Measurements from ENCODE around the gene VIPR1. TPM values are rescaled to one million over a fixed set of nuclear protein-coding genes. Genes with fewer than 3 reads are reported as not detected.

Gene VIPR1
- total and polyA plus RNA-seq, 2 donors from 2014 or later, result 4.9 to 5.3 TPM

DNA sequence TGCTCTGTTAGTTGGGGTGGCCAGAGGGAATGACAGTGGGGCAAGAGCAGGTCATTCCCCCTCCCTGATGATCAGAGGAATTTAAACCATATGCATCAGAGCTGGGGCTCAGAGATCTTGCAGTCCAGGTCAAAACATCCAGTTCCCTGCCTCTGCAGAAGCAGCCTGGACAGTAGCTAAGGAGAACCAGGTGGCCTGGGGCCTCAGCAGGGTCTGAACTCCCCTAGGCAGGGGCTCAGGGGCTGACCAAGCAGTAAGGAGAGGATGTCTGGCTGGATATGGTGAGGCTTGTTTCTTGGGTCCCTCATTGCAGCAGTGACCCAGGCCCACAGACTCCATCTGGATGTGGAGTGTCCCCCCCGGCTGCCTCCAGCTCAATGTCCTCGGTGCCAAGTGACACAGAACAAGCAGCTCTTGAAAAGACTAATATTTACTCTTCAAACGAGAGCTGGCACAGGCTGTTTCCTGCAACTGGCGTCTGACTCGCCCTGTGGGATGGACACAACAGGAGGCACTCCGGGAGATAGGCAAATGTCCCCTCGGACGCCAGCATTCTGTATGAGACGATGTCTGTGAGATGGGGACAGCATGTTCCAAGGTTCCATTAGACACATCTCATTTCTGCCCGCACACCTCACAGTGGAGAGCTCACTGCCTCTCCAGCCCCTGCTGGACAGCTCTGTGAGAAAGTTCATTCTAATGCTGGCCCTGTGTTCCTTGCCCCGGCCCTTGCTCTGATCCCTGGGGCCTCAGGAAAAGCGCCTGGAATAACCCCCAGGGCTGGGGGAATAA, 42.2 kb downstream of the VIPR1 start:
- TF ChIP-seq, protein P1, sequence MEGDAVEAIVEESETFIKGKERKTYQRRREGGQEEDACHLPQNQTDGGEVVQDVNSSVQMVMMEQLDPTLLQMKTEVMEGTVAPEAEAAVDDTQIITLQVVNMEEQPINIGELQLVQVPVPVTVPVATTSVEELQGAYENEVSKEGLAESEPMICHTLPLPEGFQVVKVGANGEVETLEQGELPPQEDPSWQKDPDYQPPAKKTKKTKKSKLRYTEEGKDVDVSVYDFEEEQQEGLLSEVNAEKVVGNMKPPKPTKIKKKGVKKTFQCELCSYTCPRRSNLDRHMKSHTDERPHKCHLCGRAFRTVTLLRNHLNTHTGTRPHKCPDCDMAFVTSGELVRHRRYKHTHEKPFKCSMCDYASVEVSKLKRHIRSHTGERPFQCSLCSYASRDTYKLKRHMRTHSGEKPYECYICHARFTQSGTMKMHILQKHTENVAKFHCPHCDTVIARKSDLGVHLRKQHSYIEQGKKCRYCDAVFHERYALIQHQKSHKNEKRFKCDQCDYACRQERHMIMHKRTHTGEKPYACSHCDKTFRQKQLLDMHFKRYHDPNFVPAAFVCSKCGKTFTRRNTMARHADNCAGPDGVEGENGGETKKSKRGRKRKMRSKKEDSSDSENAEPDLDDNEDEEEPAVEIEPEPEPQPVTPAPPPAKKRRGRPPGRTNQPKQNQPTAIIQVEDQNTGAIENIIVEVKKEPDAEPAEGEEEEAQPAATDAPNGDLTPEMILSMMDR (IDR thresholded peaks at IDR 0.05; ENCODE audit: borderline replicate concordance, extremely low read depth, insufficient read depth), result no peak
- no peak overlapping the region for H3K27ac ChIP-seq (ENCODE audit: low read depth in 2 of 2, low read length in 2 of 2)
- H3K4me3 ChIP-seq (ENCODE audit: low read length in 3 of 3), result no peak overlapping the region
- DNase-seq (peak in 1 of 5 donors; percentile 73), FAIRE-seq (no peak)
- no peak overlapping the region for H3K9ac ChIP-seq (ENCODE audit: low read length in 3 of 3)
- peaks cover 0 to 6% (median 4%) of the 10 kb centered on the region in 3 donors for H3K4me1 ChIP-seq (ENCODE audit: control insufficient read depth in 2 of 3, insufficient read depth in 2 of 3, low read depth in 1 of 3, low read length in 3 of 3)
- H3K36me3 ChIP-seq (ENCODE audit: control insufficient read depth in 2 of 3, insufficient read depth in 3 of 3, low read length in 3 of 3), result no peaks in the 10 kb centered on the region
- H3K27me3 ChIP-seq (ENCODE audit: control insufficient read depth, insufficient read depth, low read length), result no peaks in the 10 kb centered on the region
- intact Hi-C loops (cut with DNase I), result loop anchor here (10.0 kb wide), 1 partner anchor 320 kb away; no protein-coding TSS in a partner anchor
- H3K9me3 ChIP-seq (ENCODE audit: control insufficient read depth in 2 of 3, insufficient read depth in 1 of 3, low read length in 3 of 3), result no peaks in the 10 kb centered on the region

DNA sequence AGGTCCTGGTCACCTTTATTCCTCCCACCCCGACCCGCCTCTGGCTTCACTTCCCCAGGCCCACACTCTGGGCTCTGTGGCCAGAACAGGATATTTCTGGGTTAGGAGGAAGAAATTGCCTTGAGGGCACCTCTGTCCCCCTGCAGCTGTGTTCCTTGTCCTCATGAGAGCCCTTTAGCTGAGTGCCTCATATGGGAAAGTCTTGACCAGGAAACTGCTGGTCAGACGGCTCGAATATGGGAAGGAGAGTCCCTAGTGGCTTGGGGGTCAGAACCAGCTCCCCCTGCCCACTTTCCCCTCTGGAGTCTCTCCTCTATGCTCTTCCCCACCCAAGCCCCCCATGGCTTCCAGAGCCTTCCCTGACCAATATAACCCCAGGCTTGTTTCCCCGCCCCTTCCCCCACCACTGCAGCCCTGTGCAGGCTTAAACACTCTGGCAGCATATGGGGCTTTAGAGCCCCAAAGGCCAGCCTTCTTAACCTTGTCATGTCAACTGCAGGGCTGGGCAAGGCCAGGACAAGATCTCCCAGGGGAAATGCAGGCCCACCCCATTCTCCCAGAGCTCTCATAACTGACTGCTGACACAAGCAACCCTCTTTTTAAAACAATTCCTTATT, 42.9 kb downstream of the VIPR1 start:
- no peak for FAIRE-seq
- H3K27ac ChIP-seq (ENCODE audit: low read depth in 2 of 2, low read length in 2 of 2), result no peak overlapping the region

DNA sequence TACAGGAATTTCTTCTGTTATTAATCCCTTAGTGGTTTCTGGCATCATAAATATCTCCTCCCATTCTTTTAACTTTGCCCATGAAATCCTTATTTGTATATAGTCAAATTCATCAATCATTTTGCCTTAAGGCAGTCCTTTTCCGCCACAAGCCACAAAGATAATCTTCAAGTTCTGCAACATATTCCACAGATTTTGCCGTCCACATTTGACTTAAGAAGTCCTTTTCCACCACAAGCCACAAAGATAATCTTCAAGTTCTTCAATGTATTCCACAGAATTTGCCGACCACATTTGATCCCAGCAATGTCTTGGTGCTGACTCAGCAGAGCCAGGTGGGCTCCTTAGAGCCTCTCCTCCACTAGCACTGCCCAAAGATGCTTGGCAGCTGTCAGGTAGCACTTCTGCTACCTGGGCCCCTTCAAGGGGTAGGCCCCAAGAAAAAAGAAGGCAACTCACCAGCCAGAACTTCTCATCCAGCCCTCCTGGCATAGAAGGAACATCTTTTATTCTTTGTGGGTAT, 44.3 kb downstream of the VIPR1 start:
- no peak overlapping the region for H3K27ac ChIP-seq (ENCODE audit: low read depth in 2 of 2, low read length in 2 of 2)
- FAIRE-seq, result no peak
- intact Hi-C loops (cut with DNase I), result loop anchor here (10.0 kb wide), 1 partner anchor 322 kb away; no protein-coding TSS in a partner anchor
- no peaks in the 10 kb centered on the region for H3K36me3 ChIP-seq (ENCODE audit: control insufficient read depth in 2 of 3, insufficient read depth in 3 of 3, low read length in 3 of 3)
- TF ChIP-seq, protein P1 (IDR thresholded peaks at IDR 0.05; ENCODE audit: borderline replicate concordance, extremely low read depth, insufficient read depth), result no peak
- H3K4me3 ChIP-seq (ENCODE audit: low read length in 3 of 3), result no peak overlapping the region
- H3K27me3 ChIP-seq (ENCODE audit: control insufficient read depth, insufficient read depth, low read length), result no peaks in the 10 kb centered on the region
- no peak overlapping the region for H3K9ac ChIP-seq (ENCODE audit: low read length in 3 of 3)
- no peak for DNase-seq
- H3K4me1 ChIP-seq (ENCODE audit: control insufficient read depth in 2 of 3, insufficient read depth in 2 of 3, low read depth in 1 of 3, low read length in 3 of 3), result peaks cover 0 to 4% (median 3%) of the 10 kb centered on the region in 3 donors
- no peaks in the 10 kb centered on the region for H3K9me3 ChIP-seq (ENCODE audit: control insufficient read depth in 2 of 3, insufficient read depth in 1 of 3, low read length in 3 of 3)

More for the DNA sequence above, 42.9 kb downstream of the VIPR1 start:
- Histone ChIP-seq H3K36me3 (ENCODE audit: control insufficient read depth in 2 of 3, insufficient read depth in 3 of 3, low read length in 3 of 3) (no peaks in the 10 kb centered on the region), H3K27me3 (ENCODE audit: control insufficient read depth, insufficient read depth, low read length) (no peaks in the 10 kb centered on the region), H3K4me3 (ENCODE audit: low read length in 3 of 3) (no peak overlapping the region), H3K9me3 (ENCODE audit: control insufficient read depth in 2 of 3, insufficient read depth in 1 of 3, low read length in 3 of 3) (no peaks in the 10 kb centered on the region), H3K9ac (ENCODE audit: low read length in 3 of 3) (no peak overlapping the region), H3K4me1 (ENCODE audit: control insufficient read depth in 2 of 3, insufficient read depth in 2 of 3, low read depth in 1 of 3, low read length in 3 of 3) (peaks cover 0 to 4% (median 4%) of the 10 kb centered on the region in 3 donors)
- intact Hi-C loops (cut with DNase I), result loop anchor here (10.0 kb wide), 1 partner anchor 321 kb away; no protein-coding TSS in a partner anchor
- TF ChIP-seq, protein P1 (IDR thresholded peaks at IDR 0.05; ENCODE audit: borderline replicate concordance, extremely low read depth, insufficient read depth), result no peak
- no peak for DNase-seq

Measured in kidney (tissue), 14 donors.